GM10266 (cell line): ENCODE measurements around the gene ZSWIM1.
A peak's percentile ranks its signal among the peaks of the same experiment; 100 is the strongest.

Source experiments
- DNase-seq: peaks from one replicate; pipeline ENCODE4 v3.0.0; 2012; ENCODE audit errors: extremely low spot score
- TF ChIP-seq, protein P1 (sequence below): IDR thresholded peaks from 2 replicates; pipeline ENCODE4 v1.5.1; 2012; ENCODE audit warnings: mild to moderate bottlenecking, low read depth; ENCODE audit not compliant: control insufficient read depth, insufficient read depth; ENCODE audit errors: missing control alignments

ZSWIM1 gene

DNA sequence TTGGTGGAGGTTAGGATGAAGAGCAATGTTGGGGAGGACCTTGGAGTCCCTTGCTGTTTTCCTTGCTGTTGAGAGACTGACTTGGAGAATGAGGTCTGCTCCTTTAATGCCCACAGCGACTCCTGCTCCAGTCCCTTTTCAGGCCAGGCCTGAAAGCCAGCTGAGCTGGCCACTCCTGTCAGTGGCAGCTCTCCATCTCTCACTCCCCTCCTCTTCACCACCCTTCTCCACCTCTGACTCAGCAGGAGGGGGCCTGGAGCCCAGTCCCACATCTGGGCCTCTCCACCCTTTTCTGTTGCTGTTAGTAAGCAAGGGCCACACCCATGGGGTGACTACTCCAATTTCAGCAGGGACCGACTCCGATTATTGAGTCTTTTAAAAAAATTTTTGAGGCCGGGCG is 45.2 kb upstream of the ZSWIM1 start:
- no peak for DNase-seq

DNA sequence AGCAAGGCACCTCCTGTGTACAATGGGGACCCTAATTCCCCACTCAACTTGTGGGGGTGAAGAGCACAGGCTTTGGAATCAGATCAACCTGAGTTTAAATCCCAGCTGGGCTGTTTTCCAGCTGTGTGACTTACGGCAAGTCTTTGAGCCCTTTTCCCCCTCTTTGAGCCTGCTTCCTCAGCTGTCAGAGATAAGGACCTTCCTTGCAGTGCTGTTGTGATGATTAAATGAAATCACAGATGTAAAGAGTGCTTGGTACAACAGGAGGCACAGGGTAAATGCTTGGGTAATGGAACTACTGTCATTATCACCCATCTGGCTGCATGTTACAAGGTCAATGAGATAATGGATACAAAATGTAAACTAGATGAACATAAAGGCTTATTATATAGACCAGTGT is 44.2 kb upstream of the ZSWIM1 start:
- TF ChIP-seq, protein P1, sequence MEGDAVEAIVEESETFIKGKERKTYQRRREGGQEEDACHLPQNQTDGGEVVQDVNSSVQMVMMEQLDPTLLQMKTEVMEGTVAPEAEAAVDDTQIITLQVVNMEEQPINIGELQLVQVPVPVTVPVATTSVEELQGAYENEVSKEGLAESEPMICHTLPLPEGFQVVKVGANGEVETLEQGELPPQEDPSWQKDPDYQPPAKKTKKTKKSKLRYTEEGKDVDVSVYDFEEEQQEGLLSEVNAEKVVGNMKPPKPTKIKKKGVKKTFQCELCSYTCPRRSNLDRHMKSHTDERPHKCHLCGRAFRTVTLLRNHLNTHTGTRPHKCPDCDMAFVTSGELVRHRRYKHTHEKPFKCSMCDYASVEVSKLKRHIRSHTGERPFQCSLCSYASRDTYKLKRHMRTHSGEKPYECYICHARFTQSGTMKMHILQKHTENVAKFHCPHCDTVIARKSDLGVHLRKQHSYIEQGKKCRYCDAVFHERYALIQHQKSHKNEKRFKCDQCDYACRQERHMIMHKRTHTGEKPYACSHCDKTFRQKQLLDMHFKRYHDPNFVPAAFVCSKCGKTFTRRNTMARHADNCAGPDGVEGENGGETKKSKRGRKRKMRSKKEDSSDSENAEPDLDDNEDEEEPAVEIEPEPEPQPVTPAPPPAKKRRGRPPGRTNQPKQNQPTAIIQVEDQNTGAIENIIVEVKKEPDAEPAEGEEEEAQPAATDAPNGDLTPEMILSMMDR = no peak
- no peak for DNase-seq

More for the DNA sequence above, 45.2 kb upstream of the ZSWIM1 start:
- TF ChIP-seq, protein P1 = no peak

DNA sequence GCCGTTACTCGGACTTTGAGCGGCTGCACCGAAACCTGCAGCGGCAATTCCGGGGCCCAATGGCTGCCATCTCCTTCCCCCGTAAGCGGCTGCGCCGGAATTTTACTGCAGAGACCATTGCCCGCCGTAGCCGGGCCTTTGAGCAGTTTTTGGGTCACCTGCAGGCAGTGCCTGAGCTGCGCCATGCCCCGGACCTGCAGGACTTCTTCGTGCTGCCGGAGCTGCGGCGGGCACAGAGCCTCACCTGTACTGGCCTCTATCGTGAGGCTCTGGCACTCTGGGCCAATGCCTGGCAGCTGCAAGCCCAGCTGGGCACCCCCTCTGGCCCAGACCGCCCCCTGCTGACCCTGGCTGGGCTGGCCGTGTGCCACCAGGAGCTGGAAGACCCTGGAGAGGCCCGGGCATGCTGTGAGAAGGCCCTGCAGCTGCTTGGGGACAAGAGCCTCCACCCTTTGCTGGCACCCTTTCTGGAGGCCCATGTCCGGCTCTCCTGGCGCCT is 40.3 kb upstream of the ZSWIM1 start:
- DNase-seq = no peak
- TF ChIP-seq, protein P1 = no peak

DNA sequence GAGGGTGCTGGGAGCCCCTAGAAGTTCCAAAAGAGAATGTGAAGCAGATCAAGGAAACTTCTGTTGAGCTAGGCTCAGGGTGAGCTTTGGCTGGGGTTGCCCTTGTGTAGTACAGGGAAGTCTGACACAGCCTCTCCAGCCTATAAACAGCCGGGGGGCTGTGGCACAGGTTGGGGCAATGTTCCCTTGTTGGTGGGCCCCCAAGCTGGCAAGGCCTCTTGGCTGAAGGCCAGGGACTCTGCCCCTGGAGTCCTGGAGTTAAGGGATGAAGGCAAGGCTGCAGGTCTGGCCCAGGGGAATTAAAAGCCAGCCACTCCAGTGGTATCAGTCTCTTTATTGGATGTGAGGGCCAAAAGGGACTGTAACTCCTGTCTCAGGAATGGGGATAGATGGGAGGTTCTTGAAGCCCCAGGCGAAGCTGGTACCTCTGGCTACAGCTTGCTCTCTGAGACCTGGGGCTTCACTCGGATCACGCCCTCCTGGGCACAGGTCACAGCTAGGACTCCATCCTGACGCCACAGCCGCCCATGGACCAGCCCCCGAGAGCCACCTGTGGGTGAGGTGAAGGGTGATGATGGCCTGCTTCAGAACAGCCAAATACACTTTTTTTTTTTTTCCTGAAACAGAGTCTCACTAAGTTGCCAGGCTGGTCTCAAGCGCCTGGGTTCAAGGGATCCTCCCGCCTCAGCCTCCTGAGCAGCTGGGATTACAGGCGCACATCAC is 39.5 kb upstream of the ZSWIM1 start:
- TF ChIP-seq, protein P1 = no peak
- DNase-seq = no peak

DNA sequence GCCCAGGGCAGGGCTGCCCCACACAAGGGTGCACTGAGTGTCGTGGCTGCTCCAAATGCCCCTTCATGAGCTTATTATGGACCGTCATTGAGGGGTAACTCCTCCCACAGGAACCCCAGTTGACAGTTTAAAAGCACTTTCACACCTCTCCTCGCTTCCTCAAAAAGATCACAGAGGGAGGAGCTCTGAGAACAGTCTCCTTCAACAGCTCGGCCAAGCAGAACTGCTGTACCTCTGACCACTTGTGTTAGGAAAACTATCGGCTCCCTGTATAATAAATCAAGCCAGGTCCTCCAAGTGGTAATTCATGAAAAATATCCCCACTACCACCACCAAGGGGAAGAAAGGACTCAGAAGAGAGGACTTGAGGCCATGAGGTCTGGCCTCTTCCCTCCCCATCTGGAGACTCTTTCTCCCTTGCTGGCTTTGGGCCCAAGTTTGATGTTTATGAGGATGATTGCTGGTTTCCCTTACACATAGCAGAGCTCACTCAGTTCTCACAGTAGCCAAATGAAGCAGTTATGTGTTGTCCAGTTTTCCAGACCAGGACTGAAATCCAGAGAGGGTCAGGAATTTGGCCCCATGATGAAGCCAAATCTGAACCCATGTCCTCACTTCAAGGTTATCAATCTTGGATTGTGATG is 38.7 kb upstream of the ZSWIM1 start:
- peak; percentile 70 for DNase-seq
- TF ChIP-seq, protein P1 = no peak

DNA sequence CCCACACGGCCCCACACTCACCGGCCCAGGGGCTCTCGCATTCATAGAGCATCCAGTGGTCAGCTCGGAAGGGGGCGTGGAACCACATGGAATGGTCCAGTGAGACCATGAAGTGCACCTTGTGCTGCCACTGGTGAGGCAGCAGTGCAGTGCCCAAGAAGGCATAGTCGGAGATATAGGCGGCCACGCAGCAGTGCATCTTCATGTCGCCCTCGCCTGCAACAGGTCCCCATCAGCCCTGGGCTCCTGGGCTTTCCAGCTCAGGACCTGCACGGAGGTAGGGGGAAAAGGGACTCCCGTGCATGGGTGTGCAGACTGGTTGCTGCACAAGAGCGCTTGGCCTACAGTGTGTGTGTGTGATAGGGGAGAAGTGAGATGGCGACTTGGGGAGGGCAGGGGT is 37.5 kb upstream of the ZSWIM1 start:
- TF ChIP-seq, protein P1 = no peak
- DNase-seq = no peak

DNA sequence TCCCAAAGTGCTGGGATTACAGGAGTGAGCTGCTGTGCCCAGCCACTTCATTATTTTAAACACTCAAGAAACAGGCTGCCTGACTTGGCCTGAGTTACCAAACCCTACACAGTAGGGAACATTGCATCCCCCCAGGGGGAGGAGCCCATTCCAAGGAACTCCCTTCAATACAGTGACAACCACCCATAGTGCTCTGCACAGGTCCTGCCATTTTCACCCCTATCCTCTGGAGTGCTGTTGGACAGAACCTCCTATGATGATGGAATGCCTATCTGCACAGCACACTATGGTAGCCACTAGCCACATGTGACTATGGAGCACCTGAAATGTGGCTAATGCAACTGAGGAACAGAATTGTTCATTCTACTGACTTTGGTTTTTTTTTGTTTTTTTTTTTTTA is 35.6 kb upstream of the ZSWIM1 start:
- TF ChIP-seq, protein P1 = no peak
- no peak for DNase-seq
